Neutrophil (primary cell): ENCODE results near the gene MIA2.
"Not testable (repeated sequence)": the region's sequence is repeated elsewhere in the genome, so short reads cannot be mapped to it uniquely, and the experiment has no call there.

ENCODE experiments used
- H3K27ac ChIP-seq: fragments of 200-600 bp; sonication (generic); 2 replicates; pipeline ENCODE4 v1.5.1; 2016; ENCODE audit warnings: mild to moderate bottlenecking, moderate library complexity
- H3K27me3 ChIP-seq: fragments of 200-600 bp; sonication (generic); 2 replicates; pipeline ENCODE4 v1.6.0; 2016; ENCODE audit warnings: mild to moderate bottlenecking
- H3K36me3 ChIP-seq: fragments of 200-600 bp; sonication (generic); 2 replicates; pipeline ENCODE4 v1.5.1; 2017
- H3K4me1 ChIP-seq, 2 experiments: fragments of 200-600 bp in 1 of 2; sonication (generic) in 1 of 2; 1 replicate in 1 of 2; 2 replicates in 1 of 2; pipeline versions ENCODE4 v1.5.1 to v1.6.1; 2013 to 2016; ENCODE audit warnings: low read depth in 1 of 2, low read length in 1 of 2, mild to moderate bottlenecking in 1 of 2, moderate library complexity in 1 of 2; ENCODE audit not compliant: control insufficient read depth in 1 of 2, insufficient read depth in 1 of 2
- H3K4me3 ChIP-seq, 2 experiments: fragments of 200-600 bp in 1 of 2; sonication (generic) in 1 of 2; 1 replicate in 1 of 2; 2 replicates in 1 of 2; pipeline ENCODE4 v1.5.1; 2013 to 2016; ENCODE audit warnings: low read depth in 1 of 2, low read length in 1 of 2, mild to moderate bottlenecking in 1 of 2, moderate library complexity in 1 of 2
- H3K9me3 ChIP-seq: fragments of 200-600 bp; sonication (generic); 2 replicates; pipeline ENCODE4 v1.5.1; 2016
- TF ChIP-seq, protein P1 (sequence below): fragments of 200-600 bp; sonication (generic); IDR thresholded peaks from 2 replicates; pipeline ENCODE4 v1.5.1; 2016; ENCODE audit warnings: antibody characterized with exemption

The MIA2 gene

DNA sequence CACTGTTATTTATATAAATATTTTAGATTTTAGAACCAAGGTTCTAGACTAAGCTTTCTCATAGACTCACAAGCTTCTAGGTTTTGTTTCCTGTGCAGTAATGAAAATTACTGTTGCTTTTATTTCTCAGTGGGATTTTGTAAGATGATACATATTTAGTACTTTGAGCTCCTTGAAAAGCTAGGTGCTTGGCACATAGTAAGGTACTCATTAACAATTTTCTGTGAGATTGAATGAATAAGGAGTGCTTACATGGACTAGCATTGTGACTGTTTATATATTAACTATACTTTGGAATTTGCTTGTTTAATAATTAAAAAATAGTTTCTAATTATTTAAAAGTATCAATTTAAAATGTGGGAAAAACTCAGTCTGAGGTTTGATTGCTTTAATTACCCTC, 85.7 kb downstream of the MIA2 start:
- Histone ChIP-seq H3K4me3 (no peak overlapping the region), H3K9me3 (no peaks in the 10 kb centered on the region), H3K27ac (no peak overlapping the region), H3K4me1 (no peaks in the 10 kb centered on the region), H3K27me3 (no peaks in the 10 kb centered on the region), H3K36me3 (peaks cover 84% of the 10 kb centered on the region)
- TF ChIP-seq, protein P1, sequence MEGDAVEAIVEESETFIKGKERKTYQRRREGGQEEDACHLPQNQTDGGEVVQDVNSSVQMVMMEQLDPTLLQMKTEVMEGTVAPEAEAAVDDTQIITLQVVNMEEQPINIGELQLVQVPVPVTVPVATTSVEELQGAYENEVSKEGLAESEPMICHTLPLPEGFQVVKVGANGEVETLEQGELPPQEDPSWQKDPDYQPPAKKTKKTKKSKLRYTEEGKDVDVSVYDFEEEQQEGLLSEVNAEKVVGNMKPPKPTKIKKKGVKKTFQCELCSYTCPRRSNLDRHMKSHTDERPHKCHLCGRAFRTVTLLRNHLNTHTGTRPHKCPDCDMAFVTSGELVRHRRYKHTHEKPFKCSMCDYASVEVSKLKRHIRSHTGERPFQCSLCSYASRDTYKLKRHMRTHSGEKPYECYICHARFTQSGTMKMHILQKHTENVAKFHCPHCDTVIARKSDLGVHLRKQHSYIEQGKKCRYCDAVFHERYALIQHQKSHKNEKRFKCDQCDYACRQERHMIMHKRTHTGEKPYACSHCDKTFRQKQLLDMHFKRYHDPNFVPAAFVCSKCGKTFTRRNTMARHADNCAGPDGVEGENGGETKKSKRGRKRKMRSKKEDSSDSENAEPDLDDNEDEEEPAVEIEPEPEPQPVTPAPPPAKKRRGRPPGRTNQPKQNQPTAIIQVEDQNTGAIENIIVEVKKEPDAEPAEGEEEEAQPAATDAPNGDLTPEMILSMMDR, result no peak

DNA sequence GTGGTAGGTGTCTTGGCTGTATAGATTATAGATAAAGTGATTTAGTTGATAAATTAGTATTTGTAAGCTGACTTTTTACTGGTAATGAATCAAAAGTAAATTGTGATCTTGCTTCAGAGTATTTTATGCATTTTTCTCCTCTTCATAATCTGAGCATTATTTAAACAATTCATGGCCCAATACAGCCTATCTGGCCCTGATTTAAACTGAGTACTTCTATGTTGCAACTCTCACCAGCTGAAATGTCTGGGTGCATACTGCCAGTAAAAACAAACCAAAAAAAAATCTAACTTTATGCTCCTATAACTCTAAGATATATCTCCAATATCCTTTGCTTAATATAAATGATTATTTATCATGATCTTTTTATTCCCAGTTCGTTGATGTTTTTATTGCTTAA, 86.6 kb downstream of the MIA2 start:
- H3K36me3 ChIP-seq, result peaks cover 82% of the 10 kb centered on the region
- no peak overlapping the region for H3K4me3 ChIP-seq
- no peak overlapping the region for H3K27ac ChIP-seq
- no peaks in the 10 kb centered on the region for H3K27me3 ChIP-seq
- H3K9me3 ChIP-seq, result no peaks in the 10 kb centered on the region
- no peaks in the 10 kb centered on the region for H3K4me1 ChIP-seq
- TF ChIP-seq, protein P1, result no peak

DNA sequence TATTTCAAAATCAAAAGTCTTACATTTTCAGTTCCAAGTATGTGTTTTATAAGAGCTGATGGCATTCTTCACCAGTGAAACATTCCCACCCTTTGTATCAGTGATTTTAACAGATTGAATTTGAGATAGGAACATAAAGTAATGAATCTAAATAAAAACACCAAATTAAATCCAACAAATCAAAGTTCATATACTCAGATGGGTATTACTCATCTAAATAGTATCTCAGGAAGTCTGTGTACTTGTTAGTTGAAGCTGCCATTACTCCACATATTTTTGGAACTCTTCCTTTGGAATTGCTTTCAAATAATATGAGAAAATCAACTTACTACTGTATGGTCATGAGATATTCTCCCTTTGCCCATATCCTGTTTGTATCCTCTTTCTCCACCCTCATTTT, 89.1 kb downstream of the MIA2 start:
- Histone ChIP-seq H3K36me3 (peaks cover 70% of the 10 kb centered on the region), H3K4me3 (no peak overlapping the region), H3K4me1 (no peaks in the 10 kb centered on the region), H3K9me3 (no peaks in the 10 kb centered on the region), H3K27ac (no peak overlapping the region), H3K27me3 (no peaks in the 10 kb centered on the region)
- TF ChIP-seq, protein P1, result no peak

DNA sequence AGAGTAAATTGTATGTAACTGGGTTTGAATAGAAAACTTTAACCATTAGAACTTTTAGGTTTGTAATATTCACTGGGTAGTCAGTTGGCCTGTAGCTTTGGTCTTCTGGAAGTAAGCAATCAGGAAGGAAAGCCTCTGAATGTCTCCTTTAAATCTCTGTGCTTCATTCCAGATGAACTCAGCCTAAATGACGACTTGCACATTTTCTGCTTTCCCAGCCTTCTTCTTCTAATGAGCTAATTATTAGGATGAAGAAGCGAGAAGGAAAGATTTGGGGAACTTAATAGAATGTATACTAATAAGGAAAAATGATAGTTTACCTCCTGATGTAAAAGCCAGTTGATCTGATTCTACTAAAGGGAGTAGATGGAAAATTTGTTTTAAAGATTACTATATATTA, 90.4 kb downstream of the MIA2 start:
- Histone ChIP-seq H3K27ac (no peak overlapping the region), H3K36me3 (peaks cover 62% of the 10 kb centered on the region), H3K27me3 (no peaks in the 10 kb centered on the region), H3K4me3 (no peak overlapping the region), H3K9me3 (no peaks in the 10 kb centered on the region), H3K4me1 (no peaks in the 10 kb centered on the region)
- TF ChIP-seq, protein P1, result no peak

DNA sequence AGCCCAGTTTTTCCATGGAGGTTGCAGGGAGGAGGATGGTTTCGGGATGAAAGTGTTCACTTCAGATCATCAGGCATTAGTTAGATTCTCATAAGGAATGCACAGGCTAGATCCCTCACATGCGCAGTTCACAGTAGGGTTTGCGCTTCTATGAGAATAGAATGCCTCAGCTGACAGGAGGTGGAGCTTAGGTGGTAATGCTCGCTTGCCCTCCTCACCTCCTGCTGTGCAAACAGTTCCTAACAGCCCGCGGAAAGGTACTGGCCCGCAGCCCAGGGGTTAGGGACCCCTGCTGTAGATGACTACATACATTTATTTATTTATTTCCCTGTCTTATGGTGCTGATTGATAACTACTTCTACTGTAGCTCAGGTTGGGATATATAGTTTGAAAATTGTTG, 105.3 kb downstream of the MIA2 start:
- TF ChIP-seq, protein P1, result no peak
- Histone ChIP-seq H3K27me3 (no peaks in the 10 kb centered on the region), H3K4me3 (no peak overlapping the region), H3K36me3 (peaks cover 47% of the 10 kb centered on the region), H3K9me3 (no peaks in the 10 kb centered on the region), H3K27ac (no peak overlapping the region), H3K4me1 (no peaks in the 10 kb centered on the region)

DNA sequence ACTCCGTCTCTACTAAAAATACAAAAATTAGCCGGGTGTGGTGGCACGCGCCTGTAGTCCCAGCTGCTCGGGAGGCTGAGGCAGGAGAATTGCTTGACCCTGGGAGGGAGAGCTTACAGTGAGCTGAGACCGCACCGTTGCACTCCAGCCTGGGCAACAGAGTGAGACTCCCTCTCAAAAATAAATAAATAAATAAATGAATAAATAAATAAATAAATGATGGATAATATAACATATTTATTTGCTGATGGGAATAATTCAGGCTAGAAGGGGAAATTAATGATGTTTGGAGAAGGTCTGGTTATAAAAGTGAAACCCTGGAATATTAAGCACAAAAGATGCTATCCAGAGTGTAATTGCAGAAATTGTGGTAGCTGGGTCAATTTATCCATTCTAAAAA, 107.4 kb downstream of the MIA2 start:
- not testable (repeated sequence) for H3K4me1 ChIP-seq, H3K9me3 ChIP-seq, H3K27ac ChIP-seq, H3K27me3 ChIP-seq, H3K4me3 ChIP-seq
- H3K36me3 ChIP-seq, result peaks cover 46% of the 10 kb centered on the region
